Measurements from ENCODE around the gene SETD1B.
"Not testable (repeated sequence)": the region's sequence is repeated elsewhere in the genome, so short reads cannot be mapped to it uniquely, and the experiment has no call there.

SETD1B gene

DNA sequence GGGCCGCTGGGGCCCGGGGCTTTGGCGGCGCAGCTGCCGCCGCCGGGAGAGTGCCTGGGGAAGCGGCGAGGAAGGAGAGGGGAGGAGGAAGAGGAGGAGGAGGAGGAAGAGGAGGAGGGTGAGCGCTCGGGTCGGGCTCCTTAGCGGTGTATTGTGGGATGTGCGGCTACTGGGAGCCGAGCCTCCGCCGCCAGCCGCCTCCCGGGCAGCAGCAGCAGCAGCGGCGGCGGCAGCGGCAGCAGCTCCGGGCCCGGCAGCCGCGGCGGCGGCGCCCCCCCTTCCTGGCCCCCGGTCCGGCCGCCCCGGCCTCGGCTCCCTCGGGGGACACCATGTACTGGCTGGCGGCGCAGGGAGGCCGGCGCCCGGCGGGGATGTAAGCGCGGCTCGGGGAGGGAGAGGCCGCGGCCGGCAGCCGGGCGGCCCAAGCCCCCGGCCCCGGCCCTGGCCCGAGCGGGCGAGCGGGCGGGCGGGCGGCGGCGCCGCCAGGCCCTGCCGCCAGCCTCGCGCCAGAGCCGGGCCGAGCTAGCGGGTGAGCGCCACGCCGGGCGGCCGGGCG lies at the start of gene SETD1B:
Gene SETD1B (plus strand): TSS at position 149 of the 556 bp plus-strand sequence. CDS start 729 bp downstream, outside the sequence.
- peak; percentile 58 for DNase-seq (ENCODE audit: low spot score)

DNA sequence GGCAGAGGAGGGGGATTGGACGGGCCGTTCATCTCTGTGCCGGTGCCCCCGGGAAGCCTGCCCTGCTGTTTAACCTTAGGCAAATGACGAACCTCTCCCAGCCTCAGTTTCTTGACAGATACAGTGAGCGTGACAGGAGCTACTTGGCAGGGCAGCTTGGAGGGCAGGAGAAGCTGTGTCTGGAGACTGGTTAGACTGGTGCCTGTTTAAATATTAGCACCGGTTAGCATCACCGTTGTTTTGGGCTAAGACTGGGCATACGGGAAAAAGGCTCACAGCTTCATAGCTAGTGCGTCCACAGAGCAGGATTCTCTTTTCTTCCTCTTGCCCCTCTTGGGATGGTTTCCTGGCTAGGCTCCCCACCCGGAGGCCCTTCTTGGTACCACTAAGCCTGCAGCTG lies 49.0 kb upstream of the SETD1B start:
- DNase-seq (ENCODE audit: low spot score) = no peak

DNA sequence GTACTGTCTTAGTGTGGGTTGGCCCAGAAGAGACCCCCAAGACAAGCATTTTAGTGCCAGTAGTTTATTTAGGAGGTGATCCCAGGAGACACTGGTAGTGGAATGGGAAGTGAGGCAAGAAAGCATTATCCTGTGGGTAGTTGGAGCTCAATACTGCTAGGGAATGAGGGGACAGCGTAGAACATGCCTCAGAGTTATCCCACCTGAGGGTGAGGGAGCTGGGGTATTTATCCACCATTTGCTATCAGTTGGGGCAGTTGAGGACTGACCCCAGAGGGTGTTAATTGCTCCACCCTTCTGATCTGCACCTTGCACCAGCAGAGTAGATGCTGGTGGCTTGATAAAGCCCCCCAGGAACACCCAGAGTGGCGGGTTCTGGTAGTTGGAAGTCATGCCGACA lies 48.2 kb upstream of the SETD1B start:
- no peak for DNase-seq (ENCODE audit: low spot score)

DNA sequence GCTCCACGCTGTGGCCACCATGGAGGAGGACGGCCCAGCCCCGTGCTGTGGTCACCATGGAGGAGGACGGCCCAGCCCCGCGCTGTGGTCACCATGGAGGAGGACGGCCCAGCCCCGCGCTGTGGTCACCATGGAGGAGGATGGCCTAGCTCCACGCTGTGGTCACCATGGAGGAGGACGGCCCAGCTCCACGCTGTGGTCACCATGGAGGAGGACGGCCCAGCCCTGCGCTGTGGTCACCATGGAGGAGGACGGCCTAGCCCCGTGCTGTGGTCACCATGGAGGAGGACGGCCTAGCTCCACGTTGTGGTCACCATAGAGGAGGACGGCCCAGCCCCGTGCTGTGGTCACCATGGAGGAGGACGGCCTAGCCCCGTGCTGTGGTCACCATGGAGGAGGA lies 45.3 kb upstream of the SETD1B start:
- DNase-seq (ENCODE audit: low spot score) = not testable (repeated sequence)

DNA sequence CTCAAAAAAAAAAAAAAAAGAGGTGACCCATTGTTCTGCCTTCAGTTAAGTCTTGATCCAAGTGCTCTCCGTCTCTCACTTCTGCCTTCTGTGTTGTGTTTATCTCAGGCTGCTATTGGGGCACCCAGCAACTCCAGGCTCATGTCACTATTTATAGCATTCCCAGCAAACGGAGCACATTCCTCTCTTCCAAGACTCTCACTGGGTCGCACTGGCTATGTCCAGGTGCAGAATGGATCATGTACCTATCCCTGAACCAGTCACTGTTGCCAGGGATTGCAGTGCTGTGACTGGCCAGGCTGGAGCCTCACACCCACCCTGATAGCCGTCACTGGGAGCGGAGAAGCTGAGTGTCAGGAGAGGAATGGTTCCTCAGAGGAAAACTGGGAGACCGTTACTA lies 41.5 kb upstream of the SETD1B start:
- no peak for DNase-seq (ENCODE audit: low spot score)

DNA sequence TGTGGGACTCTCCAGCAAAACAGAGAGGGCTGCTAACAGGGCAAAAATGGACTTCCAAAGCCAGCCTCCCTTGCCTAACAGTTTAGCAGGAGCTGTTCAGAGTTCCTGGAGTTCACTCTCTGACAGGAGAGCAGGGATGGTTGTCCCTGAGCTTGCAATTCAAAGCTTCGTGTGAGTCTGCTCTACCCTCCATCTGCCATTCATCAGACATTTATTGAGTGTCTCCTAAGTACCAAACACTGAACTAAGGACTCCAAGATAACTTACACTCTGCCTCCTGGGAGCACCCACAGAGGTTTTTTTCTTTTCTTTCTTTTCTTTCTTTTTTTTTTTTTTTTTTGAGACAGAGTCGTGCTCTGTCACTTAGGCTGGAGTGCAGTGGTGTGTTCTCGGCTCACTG lies 39.0 kb upstream of the SETD1B start:
- DNase-seq (ENCODE audit: low spot score) = no peak

DNA sequence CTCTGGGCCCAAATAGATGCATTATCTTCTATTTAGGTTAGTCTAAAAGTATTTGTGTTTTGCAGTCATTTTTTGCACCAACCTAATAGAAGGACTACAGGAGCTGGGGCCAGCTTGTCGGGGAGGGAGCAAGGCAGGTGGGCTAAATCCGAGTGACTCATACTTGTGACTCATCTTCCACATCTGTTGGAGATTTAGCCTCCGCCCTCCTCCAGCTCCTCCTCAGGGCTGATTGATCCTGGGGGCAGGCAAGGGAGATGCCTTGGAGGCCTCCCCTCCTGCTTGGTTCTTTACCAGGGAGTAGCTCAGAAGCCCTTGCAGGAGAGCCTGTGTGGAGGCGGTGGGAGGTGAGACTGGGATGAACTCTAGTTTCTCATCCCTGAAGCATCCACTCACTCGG lies 38.2 kb upstream of the SETD1B start:
- peak; percentile 86 for DNase-seq (ENCODE audit: low spot score)

DNA sequence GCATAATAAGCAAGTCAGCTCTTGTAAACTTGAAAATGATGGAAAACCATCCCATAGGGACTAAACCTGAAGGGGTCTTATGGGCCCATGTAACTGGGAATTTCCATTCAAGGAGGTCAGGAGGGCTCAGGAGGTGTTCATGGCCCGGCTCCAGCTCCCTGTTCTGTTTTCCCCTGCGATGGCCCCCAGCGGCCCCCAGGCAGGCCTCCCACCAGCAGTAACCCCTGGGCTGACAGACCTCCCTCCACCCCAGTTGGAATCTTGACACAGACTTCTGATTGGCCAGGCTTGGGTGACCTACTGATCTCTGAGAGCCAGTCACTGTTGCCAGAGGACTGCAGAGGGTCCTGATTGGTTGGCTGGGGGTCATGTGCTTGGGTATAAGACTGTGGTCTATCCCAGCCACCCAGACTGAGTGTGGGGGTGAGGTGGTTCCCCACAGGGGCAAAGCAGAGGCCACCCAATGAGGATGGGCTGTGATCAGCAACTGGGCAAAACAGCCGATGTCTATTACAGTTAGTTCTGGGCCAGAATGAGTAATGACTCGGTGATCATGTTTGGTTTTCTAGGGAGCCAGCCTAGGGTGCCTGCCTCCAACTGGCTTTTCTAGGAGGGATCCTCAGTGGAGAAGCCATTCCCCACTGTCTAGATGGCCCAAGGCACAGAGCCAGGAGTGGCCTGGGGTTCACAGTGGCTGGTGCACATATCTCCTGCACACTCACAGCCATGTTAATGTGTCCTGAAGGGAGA lies 37.3 kb upstream of the SETD1B start:
- DNase-seq (ENCODE audit: low spot score) = peak; percentile 31

DNA sequence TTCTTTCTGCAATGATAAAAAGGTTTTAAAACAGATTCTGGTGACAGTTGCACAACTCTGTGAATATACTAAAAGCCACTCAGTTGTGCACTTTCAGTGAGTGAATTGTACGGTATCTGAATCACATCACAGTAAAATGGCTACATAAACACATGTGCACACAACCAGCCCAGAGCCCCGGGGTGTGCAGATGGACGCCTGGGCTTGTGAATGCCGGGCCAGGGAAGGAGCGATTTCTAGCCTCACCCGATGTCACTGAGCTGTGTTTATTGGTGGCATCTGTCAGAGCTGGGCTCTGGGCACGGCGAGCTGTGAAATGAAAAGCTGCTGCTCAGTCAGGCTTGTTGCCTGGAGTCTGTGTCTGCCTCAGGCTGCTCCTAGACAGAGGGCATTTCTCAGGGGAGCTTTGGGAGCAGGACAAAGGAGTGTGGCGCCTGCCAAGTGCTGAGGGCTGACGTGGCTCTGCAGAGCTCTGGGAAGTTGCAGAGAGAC lies 36.2 kb upstream of the SETD1B start:
- DNase-seq (ENCODE audit: low spot score) = peak; percentile 82

DNA sequence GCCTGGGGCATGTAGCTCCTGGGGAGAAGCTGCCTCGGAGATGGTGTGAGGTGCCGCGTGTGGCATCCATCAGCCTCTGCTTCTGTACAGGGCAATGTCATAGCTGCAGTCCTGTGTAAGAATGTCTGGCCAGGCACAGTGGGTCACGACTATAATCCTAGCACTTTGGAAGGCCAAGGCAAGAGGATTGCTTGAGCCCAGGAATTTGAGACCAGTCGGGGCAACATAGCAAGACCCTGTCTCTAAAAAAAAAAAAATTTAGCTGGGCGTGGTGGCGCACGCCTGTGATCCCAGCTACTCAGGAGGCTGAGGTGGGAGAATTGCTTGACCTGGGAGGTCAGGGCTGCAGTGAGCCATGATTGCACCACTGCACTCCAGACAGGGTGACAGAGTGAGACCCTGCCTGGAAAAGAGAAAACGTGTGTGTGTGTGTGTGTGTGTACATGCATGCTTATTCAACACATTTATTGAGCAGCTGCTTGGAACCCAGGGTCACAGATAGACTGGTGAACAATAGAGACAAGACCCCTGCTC lies 34.4 kb upstream of the SETD1B start:
- DNase-seq (ENCODE audit: low spot score) = no peak

DNA sequence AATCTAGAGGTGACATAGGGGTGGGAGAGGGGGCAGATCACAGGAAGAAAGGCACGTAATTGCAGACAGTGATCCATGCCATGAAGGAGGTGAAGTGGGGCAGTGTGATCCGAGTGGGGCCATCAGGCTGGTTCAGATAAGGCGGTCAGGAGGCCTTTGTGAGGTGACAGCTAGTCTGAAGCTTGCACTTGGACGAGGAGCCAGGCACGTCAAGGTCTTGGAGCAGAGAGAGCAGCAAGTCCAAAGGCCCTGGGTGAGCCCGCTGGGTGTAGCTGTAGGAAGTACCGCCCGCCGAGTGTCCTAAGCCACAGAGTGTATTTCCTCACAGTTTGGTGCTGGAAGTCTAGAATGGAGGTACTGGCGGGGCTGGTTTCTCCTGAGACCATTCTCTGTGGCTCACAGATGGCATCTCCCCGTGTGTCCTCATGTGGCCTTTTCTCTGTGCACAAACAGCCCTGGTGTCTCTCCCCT lies 33.9 kb upstream of the SETD1B start:
- DNase-seq (ENCODE audit: low spot score) = no peak

DNA sequence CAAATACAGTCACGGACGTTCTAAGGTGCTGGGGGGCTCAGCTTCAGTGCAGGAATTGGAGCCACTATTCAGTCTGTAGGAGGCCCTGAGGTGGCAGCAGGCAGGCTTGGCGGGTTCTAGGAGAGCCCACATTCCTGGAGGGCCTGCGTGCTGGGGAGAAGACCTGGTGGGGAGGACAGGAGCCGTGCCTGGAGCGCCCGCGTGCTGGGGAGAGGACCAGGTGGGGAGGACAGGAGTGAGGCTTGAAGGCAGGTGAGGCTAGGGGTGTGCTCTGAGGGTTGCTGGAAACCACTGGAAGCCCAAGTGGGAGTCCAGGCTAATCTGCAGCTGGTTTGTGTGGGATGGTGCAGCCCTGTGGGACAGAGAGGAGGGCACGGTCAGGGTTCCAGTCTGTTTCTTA lies 33.4 kb upstream of the SETD1B start:
- no peak for DNase-seq (ENCODE audit: low spot score)

DNA sequence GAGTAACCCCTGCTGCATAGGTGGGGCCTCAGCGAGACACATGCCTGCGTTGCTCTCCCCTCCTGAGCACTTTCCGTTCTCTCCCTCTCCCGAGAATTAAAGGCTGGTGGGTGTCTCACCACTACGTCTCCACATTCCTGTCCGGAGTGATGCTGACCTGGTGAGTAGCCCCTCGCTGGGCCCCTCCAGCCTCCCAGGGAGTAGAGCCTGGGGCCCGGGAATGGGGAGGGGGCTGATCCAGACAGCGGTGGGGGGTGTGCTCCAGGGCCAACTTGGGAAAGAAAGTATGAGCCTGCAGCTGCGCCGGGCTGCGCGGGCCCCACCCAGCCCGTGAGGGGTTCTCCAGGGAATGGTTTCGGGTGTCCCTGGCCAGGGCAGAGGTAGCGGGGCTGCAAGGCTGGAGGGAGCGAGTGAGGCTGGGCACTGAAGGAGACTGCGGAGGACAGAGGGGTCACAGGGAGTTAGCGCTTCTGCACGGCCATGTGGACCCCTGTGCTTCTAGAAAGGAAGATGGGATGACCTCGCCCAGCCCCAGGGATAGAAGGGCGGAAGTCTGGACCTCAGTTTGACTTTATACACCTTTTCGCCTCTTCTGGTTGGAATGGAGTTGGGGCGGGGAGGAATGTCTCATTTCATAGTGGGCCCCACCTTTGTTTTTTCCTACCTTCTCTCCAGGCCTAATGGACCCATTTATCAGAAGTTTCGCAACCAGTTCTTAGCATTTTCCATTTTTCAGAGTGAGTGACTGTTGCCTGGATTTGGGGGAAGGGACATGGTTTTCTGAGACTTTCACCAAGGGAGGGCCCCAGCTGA lies 32.8 kb upstream of the SETD1B start:
- DNase-seq (ENCODE audit: low spot score) = no peak

DNA sequence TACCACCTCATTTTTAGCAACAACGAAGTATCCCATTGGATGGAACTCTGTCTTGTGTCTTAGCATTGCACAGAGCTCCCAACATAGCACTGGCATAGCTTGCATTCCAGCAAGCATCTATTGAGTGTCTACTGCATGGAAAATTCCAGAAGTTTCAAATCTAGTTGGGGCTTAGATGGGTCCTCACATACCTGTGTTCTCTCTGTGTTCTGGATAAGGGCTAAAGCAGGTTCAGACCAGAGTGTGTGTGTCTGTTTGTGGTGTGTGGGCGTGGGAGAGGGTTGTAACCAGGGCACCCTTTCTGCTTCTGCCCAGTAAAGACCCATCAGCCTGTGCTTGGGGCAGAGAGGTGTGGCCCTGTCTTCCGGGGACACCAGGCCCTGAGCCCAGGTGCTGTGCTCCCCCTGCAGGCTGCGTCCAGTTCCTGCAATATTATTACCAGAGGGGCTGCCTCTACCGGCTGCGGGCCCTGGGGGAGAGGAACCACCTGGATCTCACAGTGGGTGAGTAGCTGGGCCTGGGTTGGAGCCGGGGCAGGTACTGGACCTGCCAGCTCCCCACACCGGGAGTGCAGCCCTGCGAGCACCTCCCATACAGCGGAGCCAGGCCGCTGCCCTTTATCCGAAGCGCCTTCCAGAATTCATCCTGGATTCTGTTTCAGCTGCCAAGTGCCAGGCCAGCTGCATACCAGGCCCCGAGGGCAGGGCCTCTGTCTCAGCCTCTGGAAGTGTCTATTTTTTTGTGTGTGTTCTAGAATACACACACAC lies 30.6 kb upstream of the SETD1B start:
- DNase-seq (ENCODE audit: low spot score) = peak; percentile 86

DNA sequence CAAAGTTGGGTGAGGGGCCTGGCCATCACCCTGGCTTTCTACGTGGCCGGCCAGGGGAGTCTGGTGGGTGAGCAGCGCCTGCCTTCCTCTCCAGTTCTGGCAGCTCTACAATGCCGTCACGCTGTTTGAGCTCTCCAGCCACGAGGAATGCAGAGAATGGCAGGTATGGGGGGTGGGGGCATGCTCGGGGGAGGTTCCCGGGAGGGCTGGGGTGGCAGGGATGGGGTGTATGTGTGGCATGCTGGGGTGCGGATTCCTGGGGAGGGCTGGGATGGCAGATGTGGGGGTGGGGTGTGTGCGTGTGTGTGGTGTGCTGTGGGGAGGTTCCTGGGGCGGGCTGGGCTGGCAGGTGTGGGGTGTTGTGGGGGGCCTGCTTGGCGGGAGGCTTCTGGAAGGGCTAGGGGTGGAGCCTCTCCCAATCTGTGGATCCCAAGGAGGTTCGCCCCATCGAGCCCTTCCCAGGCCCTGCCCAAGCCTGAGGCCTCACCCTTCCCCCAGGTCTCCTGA lies 28.8 kb upstream of the SETD1B start:
- no peak for DNase-seq (ENCODE audit: low spot score)

DNA sequence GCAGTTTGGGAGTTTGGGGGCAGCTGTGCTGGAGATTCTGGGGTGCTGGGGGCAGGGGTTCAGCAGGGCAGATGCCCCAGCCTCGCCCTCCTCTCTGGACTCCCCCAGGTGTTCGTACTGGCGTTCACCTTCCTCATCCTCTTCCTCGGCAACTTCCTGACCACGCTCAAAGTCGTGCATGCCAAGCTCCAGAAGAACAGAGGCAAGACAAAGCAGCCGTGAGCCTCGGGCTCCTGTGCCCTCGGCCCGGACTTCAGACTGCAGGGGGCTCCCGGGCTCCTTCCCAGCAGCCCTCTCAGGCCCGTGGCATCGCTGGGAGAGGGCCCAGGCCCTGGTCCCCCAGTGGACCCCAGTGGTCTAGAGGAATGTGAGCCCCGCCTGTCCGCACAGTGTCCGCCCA lies 28.3 kb upstream of the SETD1B start:
- DNase-seq (ENCODE audit: low spot score) = no peak

DNA sequence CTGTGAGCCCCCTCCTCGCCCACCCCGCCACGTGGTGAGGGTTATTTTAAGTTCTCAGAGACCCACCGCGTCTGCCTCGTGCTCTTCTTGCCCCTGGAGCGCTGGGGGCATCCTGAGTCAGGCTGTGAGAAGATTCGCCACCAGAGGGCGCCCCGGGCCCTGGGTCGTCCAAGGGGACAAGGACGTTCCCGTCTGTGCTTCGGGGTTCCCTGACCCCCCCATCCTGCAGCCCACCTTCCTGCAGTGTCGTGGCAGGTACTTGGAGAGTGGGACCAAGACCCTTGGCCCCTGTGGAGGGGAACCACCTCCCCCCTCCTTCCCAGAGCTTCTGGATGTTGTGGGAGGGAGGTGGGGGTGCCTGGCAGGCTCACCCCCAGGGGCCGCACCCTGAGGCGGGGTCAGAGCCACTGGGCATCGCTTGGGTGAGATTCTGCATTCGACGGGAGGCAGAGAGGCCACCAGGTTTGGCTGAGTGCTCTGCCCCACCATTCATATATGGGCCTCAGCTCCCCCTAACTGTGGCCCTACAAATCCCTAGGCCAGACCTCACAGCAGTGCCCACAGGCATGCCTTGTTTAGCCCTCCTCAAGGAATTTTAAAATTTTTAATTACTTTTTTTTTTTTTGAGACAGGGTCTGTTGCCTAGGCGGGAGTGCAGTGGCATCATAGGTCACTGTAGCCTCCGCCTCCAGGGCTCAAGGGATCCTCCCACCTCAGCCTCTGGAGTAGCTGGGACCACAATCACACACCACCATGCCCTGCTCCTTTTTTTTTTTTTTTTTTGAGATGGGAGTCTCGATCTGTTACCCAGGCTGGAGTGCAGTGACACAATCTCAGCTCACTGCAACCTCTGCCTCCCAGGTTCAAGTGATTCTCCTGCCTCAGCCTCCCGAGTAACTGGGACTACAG lies 27.4 kb upstream of the SETD1B start:
- DNase-seq (ENCODE audit: low spot score) = peak; percentile 88

DNA sequence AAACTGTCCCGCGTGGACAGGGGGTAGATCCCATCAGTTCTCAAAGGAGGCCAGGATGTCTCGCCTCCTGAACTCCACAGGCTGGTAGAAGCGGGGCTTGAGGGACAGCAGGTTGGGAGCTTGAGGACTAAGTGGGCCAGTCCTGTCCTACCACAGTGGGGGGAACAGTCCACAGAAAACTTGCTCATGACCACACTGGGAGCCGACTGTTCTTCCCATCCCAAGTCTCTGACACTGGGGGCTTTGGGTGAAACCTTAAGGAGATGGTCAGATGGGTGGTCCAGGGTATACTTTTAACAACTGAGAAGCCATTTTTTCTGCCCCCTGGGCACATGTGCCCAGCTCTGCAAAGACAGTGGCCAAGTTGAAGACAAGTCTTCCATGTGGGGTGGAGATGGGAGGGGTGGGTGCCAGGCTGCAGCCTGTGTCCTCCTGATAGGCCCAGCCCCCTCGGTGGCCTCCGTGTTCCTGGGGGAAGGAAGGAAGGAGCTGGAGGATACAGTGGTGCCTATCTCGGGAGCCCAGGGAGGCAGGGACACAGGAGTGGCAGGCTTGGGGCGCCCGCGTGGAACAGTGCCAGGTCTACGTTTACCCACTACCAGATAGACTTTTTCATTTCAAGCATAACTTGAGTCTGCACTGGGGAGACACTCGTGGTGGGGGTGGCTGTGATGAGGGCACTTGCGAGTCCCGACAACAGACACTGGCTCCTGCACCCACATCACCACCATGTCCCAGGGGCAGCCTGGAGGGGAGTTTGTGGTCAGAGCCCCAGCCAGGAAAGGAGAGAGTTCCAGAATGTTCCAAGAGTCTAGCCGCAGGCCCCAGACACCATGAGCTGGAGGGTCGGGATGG lies 25.0 kb upstream of the SETD1B start:
- no peak for DNase-seq (ENCODE audit: low spot score)

DNA sequence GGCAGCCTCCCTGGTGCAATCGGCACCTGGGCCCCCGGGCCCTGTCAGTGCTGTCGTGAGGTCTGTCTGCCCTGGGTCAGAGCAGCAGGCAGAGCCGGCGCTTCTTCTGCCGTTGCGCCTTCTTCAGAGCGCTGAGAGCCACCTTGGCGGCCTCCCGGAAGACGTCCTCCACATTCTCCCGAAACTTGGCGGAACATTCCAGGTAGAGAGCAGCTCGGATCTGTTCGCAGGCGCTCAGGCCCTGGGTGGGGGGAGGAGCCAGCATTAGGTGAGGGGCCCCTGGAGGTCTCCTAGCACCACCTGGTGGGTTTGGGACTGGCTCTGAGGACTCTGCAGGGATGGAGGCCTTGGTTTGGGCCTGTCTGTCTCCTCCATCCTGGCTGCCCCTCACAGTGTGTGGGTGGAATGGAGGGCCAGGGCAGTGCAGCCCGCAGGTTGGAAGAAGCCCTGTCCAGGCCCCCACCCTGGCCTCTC lies 24.4 kb upstream of the SETD1B start:
- no peak for DNase-seq (ENCODE audit: low spot score)

All from GM03348 (cell line).